ENCODE measurements around the gene RPSA.

DNA sequence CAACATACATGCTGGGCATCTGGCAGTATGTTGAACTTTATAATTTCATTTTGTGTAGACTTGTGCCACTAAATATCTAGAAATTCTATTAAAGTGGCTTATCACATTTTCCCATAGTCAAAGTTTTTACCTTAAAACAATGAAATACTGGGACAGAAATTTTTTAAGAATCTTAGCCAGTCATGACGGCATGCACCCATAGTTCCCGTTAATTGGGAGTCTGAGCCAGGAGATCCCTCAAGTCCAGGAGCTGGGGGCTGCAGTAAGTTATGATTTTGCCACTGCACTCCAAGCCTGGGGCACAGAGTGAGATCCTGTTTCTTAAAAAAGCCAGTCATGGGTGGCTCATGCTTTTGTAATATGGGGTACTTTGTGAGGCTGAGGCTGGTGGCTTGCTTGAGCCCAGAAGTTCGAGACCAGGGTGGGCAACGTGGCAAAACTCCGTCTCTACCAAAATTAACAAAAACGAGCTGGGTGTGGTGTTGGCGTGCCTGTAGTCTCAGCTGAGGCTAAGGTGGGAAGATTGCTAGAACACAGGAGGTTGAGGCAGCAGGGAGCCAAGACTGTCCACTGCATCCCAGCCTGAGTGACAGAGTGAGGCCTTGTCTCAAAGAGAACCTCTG is 3.1 kb downstream of the RPSA start:
- TF ChIP-seq POLR2A (IDR thresholded peaks at IDR 0.05; ENCODE audit: low read depth, low read length) (no peak), PAX5 (IDR thresholded peaks at IDR 0.05; ENCODE audit: insufficient read depth, low read length, severe bottlenecking) (no peak), POLR2AphosphoS5 (IDR thresholded peaks at IDR 0.05; ENCODE audit: low read depth, low read length) (no peak), SPI1 (IDR thresholded peaks at IDR 0.05; ENCODE audit: low read depth, low read length) (no peak), POU2F2 (IDR thresholded peaks at IDR 0.05; ENCODE audit: low read depth, low read length) (no peak)
